HUES6 (cell line): ENCODE measurements around the gene UBAP1.
"Not testable (repeated sequence)": the region's sequence is repeated elsewhere in the genome, so short reads cannot be mapped to it uniquely, and the experiment has no call there.

Experiments
- H3K27ac ChIP-seq: 2 replicates; pipeline ENCODE4 v1.7.0; 2013; ENCODE audit warnings: low read depth, mild to moderate bottlenecking, low read length, inconsistent platforms
- H3K27me3 ChIP-seq: 2 replicates; pipeline ENCODE4 v1.6.1; 2013; ENCODE audit warnings: low read length; ENCODE audit not compliant: control insufficient read depth, insufficient read depth
- H3K36me3 ChIP-seq: 2 replicates; pipeline ENCODE4 v1.6.1; 2013; ENCODE audit warnings: low read length; ENCODE audit not compliant: control insufficient read depth, insufficient read depth
- H3K4me1 ChIP-seq: 2 replicates; pipeline ENCODE4 v1.6.1; 2013; ENCODE audit warnings: low read length; ENCODE audit not compliant: control insufficient read depth, insufficient read depth
- H3K4me3 ChIP-seq: 2 replicates; pipeline ENCODE4 v1.5.1; 2013; ENCODE audit warnings: low read depth, low read length
- H3K9ac ChIP-seq: one replicate; pipeline ENCODE4 v1.6.1; 2013; ENCODE audit warnings: mild to moderate bottlenecking, low read length
- H3K9me3 ChIP-seq: 2 replicates; pipeline ENCODE4 v1.6.1; 2013; ENCODE audit warnings: low read depth, low read length; ENCODE audit not compliant: control insufficient read depth, insufficient read depth

Gene UBAP1

GRCh38 chr9:34227445-34227844, 48.6 kb downstream of the UBAP1 start:
- Histone ChIP-seq H3K27ac (no peak overlapping the region), H3K4me1 (no peaks in the 10 kb centered on the region), H3K9me3 (no peaks in the 10 kb centered on the region), H3K4me3 (no peak overlapping the region), H3K36me3 (0 out of 2 replicates have a peak, but pooled peaks cover 3% of the 10 kb centered on the region), H3K27me3 (no peaks in the 10 kb centered on the region), H3K9ac (no peak overlapping the region)

DNA sequence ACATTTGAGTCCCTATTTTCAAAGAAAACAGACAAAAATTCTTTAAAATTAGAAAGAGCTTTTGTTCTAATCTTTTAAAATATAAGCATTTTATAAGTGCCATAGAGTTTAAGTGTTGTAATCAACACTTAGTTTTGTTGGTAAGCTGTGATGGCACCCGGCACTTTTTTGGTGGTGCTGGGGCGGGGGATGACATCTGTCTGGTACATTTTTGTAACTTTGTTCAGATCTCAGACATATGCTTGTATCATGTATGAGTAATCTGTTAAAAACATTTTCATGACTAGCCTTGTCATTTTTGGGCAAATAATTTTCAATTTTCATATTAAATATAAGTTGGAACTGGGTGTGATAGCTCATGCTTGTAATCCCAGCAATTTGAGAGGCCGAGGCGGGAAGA, 51.7 kb downstream of the UBAP1 start:
- Histone ChIP-seq H3K9me3 (no peaks in the 10 kb centered on the region), H3K27ac (no peak overlapping the region), H3K36me3 (peaks cover 4% of the 10 kb centered on the region), H3K27me3 (no peaks in the 10 kb centered on the region), H3K4me1 (no peaks in the 10 kb centered on the region), H3K9ac (no peak overlapping the region), H3K4me3 (no peak overlapping the region)

- H3K27ac ChIP-seq, result no peak overlapping the region
- no peaks in the 10 kb centered on the region for H3K4me1 ChIP-seq
- no peaks in the 10 kb centered on the region for H3K27me3 ChIP-seq
- no peak overlapping the region for H3K9ac ChIP-seq
- peaks cover 19% of the 10 kb centered on the region for H3K36me3 ChIP-seq
- H3K9me3 ChIP-seq, result no peaks in the 10 kb centered on the region
- H3K4me3 ChIP-seq, result no peak overlapping the region
Observed at GRCh38 chr9:34232201-34232600, 53.4 kb downstream of the UBAP1 start.

DNA sequence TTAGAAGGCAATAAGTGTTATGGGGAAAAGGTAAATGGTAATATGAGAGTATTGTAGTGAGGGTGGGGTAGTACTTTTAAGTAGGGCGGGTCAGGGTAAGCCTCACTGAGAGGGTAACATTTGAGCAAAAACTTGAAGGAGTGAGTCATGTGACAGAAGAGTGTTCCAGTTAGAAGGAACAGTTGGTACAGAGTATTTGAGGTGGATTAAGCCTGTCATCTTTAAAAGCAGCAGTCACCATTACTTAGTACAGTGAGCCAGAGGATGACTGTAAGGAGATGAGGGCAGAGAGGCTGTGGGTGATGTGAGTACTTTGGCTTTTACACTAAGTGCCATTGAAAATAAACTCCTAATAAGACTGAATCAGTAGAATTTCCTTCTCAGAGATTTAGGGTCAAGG, 54.8 kb downstream of the UBAP1 start:
- H3K4me3 ChIP-seq, result no peak overlapping the region
- H3K36me3 ChIP-seq, result peaks cover 24% of the 10 kb centered on the region
- no peak overlapping the region for H3K27ac ChIP-seq
- H3K4me1 ChIP-seq, result no peaks in the 10 kb centered on the region
- H3K9me3 ChIP-seq, result no peaks in the 10 kb centered on the region
- H3K27me3 ChIP-seq, result no peaks in the 10 kb centered on the region
- no peak overlapping the region for H3K9ac ChIP-seq

DNA sequence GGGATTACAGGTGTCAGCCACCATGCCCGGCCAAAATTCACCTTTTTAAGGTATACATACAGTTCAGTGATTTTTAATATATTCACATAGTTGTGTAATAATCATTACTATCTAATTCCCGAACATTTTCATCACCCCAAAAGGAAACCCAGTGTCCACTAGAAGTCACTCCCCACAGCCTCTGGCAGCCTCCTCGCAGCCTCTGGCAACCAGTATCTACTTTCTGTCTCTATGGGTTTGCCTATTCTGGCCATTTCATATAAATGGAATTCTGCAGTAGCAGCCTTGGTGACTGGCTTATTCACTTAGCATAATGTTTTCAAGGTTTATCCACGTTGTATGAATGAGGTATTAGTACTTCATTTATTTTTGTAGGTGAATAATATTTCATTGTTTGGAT, 59.0 kb downstream of the UBAP1 start:
- Histone ChIP-seq H3K27ac (no peak overlapping the region), H3K36me3 (peaks cover 44% of the 10 kb centered on the region), H3K4me3 (no peak overlapping the region), H3K9me3 (no peaks in the 10 kb centered on the region), H3K9ac (no peak overlapping the region), H3K4me1 (peaks cover 8% of the 10 kb centered on the region; the same call in 1 of the 2 replicates), H3K27me3 (no peaks in the 10 kb centered on the region)

- no peak overlapping the region for H3K27ac ChIP-seq
- H3K4me3 ChIP-seq, result no peak overlapping the region
Observed at GRCh38 chr9:34240006-34240405, 61.2 kb downstream of the UBAP1 start.

DNA sequence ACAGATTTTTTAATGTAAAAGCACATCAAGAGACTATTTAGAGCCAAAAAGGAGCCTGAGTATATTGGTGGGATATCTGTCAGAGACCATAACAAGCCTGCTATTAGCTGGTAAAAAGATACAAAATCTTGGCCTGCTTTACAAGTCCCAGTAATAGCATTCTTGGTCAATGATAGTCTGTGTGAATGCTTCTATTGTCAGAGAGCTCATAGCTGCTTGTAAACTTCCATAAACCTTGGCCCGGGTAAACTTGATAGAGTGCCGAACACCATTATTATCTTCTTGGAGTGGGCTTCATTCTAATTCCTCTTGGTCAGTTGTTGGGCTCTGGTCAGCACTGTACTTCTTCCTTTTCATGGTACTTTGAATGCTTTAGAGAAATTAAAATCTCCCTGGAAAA, 64.0 kb downstream of the UBAP1 start:
- H3K36me3 ChIP-seq, result peaks cover 42% of the 10 kb centered on the region

More at GRCh38 chr9:34240006-34240405, 61.2 kb downstream of the UBAP1 start:
- H3K27me3 ChIP-seq, result no peaks in the 10 kb centered on the region
- H3K36me3 ChIP-seq, result peaks cover 49% of the 10 kb centered on the region
- H3K4me1 ChIP-seq, result peaks cover 8% of the 10 kb centered on the region; the same call in 1 of the 2 replicates
- no peak overlapping the region for H3K9ac ChIP-seq
- H3K9me3 ChIP-seq, result no peaks in the 10 kb centered on the region

DNA sequence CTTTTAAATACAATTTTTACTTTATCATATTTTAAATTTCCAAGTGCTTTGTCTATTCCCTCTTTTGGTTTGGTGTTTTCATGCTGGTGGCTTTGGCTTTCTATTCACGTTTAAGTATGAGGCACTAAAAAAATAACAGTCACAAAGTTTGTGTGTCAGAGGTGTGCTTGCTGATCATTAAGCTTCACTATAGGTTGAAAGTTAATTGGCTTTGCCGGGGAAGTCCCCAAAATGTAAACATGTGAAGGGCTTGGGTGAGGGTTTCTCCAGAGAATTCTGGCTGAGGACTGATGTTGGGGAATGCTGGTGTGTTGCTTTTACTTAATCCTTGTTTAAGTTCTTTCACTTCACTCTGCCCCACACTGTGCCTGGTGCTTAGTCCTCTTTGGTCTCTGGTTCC, 66.4 kb downstream of the UBAP1 start:
- not testable (repeated sequence) for H3K27me3 ChIP-seq, H3K4me1 ChIP-seq, H3K9ac ChIP-seq, H3K4me3 ChIP-seq, H3K9me3 ChIP-seq, H3K27ac ChIP-seq
- peaks cover 61% of the 10 kb centered on the region for H3K36me3 ChIP-seq

More for the DNA sequence above, 64.0 kb downstream of the UBAP1 start:
- peaks cover 8% of the 10 kb centered on the region; the same call in 1 of the 2 replicates for H3K4me1 ChIP-seq
- H3K27me3 ChIP-seq, result no peaks in the 10 kb centered on the region
- no peak overlapping the region for H3K4me3 ChIP-seq
- H3K9ac ChIP-seq, result no peak overlapping the region
- no peak overlapping the region for H3K27ac ChIP-seq
- no peaks in the 10 kb centered on the region for H3K9me3 ChIP-seq

- Histone ChIP-seq H3K9ac (no peak overlapping the region), H3K4me3 (no peak overlapping the region), H3K36me3 (peaks cover 67% of the 10 kb centered on the region), H3K4me1 (no peaks in the 10 kb centered on the region), H3K9me3 (no peaks in the 10 kb centered on the region), H3K27ac (no peak overlapping the region), H3K27me3 (no peaks in the 10 kb centered on the region)
Observed at GRCh38 chr9:34246453-34246852, 67.6 kb downstream of the UBAP1 start.

DNA sequence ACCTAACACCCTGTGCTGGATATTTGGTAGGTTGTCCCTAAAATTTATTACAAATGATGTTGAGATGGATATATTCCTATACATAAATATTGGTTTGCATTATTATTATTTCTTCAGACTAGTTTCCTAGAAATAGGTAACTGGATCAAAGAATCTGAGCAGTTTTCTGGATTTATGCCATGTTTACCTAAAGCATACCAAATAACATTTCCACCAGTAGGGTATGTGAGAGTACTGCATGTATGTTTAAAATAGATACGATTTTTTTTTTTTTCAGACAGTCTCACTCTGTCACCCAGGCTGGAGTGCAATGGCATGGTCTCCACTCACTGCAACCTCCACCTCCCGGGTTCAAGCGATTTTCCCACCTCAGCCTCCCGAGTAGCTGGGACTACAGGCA, 68.9 kb downstream of the UBAP1 start:
- not testable (repeated sequence) for H3K4me1 ChIP-seq, H3K4me3 ChIP-seq, H3K27ac ChIP-seq, H3K9me3 ChIP-seq, H3K9ac ChIP-seq, H3K27me3 ChIP-seq
- peaks cover 62% of the 10 kb centered on the region for H3K36me3 ChIP-seq

DNA sequence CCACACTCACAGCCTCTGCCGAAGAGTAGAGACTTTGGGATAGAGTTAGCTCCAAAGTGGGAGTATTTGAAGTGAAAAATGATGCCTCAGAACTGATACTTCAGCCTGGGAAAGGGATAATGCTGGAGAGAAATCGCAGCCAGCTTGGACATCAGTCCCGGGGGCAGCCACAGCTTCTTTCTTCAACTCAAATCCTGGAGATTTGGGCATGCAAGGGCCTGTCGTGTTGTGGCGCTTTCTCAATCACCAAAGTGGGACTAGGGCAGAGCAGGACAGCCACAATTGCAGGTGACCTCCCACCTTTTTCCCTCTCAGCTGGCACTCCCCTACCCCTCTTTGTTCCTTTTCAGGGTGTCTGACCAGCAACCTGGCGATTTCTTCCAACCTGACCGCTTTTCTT, 70.4 kb downstream of the UBAP1 start:
- H3K9me3 ChIP-seq, result no peaks in the 10 kb centered on the region
- H3K27ac ChIP-seq, result no peak overlapping the region
- H3K9ac ChIP-seq, result no peak overlapping the region
- no peaks in the 10 kb centered on the region for H3K4me1 ChIP-seq
- peaks cover 60% of the 10 kb centered on the region for H3K36me3 ChIP-seq
- H3K27me3 ChIP-seq, result no peaks in the 10 kb centered on the region
- no peak overlapping the region for H3K4me3 ChIP-seq

GRCh38 chr9:34250721-34251120, 71.9 kb downstream of the UBAP1 start:
- no peak overlapping the region for H3K4me3 ChIP-seq
- H3K36me3 ChIP-seq, result peaks cover 74% of the 10 kb centered on the region

More at GRCh38 chr9:34250721-34251120, 71.9 kb downstream of the UBAP1 start:
- Histone ChIP-seq H3K27me3 (no peaks in the 10 kb centered on the region), H3K9ac (no peak overlapping the region), H3K9me3 (no peaks in the 10 kb centered on the region), H3K27ac (no peak overlapping the region), H3K4me1 (no peaks in the 10 kb centered on the region)
